ENCODE results near the gene REV3L.

GRCh38 chr6:111449129-111449528, 33.9 kb downstream of the REV3L start:
- TF ChIP-seq MAX (IDR thresholded peaks at IDR 0.05; ENCODE audit: low read depth, low read length) (no peak), CTCF (IDR thresholded peaks at IDR 0.05; ENCODE audit: low read depth, low read length) (no peak), POLR2A (IDR thresholded peaks at IDR 0.05; ENCODE audit: extremely low read depth, insufficient read length) (no peak), MYC (IDR thresholded peaks at IDR 0.05; ENCODE audit: low read depth, low read length) (no peak)
